GM23338 (cell line): ENCODE results near the gene TEX44. TPM values are rescaled to one million over a fixed set of nuclear protein-coding genes. Genes with fewer than 3 reads are reported as not detected.

Experiments
- polyA plus RNA-seq: library from polyadenylated mRNA; unstranded; fragments of >200 nt; fragmentation: Nextera tagmentation; extraction: Ambion mirVana; gene quantifications from 2 replicates; pipeline ENCODE4 v1.2.1, GENCODE V29; 2016
- total RNA-seq: library from RNA; depleted of rRNA; stranded (reverse); fragments of >200 nt; shearing (Covaris generic); gene quantifications from 2 replicates; pipeline ENCODE4 v1.2.3, GENCODE V29; 2014; rRNA removed

The TEX44 gene
- total and polyA plus RNA-seq, 2 experiments from 2014 or later: not detected

Other genes starting within 250 kb of the TEX44 start
- gene B3GNT7, start 197.2 kb upstream of the TEX44 start, total RNA-seq: 78.1 and 89.4 TPM in 2 replicates
- 44.2 and 47.1 TPM in 2 replicates for gene B3GNT7, start 197.2 kb upstream of the TEX44 start, polyA plus RNA-seq
- 439 and 678 TPM in 2 replicates for gene NCL, start 128.4 kb upstream of the TEX44 start, total RNA-seq
- gene NCL, start 128.4 kb upstream of the TEX44 start, polyA plus RNA-seq: 2,192 and 2,269 TPM in 2 replicates
- 0.31 and 0.59 TPM in 2 replicates for gene NMUR1, start 62.4 kb upstream of the TEX44 start, total RNA-seq
- gene NMUR1, start 62.4 kb upstream of the TEX44 start, polyA plus RNA-seq: 0.24 and 0.29 TPM in 2 replicates
- 1,861 and 2,007 TPM in 2 replicates for gene PTMA, start 115.7 kb downstream of the TEX44 start, total RNA-seq
- 8,990 and 10,188 TPM in 2 replicates for gene PTMA, start 115.7 kb downstream of the TEX44 start, polyA plus RNA-seq
- gene PDE6D, start 188.4 kb downstream of the TEX44 start, total RNA-seq: 35.2 and 50.3 TPM in 2 replicates
- 54.5 and 55.6 TPM in 2 replicates for gene PDE6D, start 188.4 kb downstream of the TEX44 start, polyA plus RNA-seq
- 61.6 and 63.7 TPM in 2 replicates for gene COPS7B, start 193.6 kb downstream of the TEX44 start, total RNA-seq
- gene COPS7B, start 193.6 kb downstream of the TEX44 start, polyA plus RNA-seq: 40.9 and 44.9 TPM in 2 replicates